Cardiac septum (tissue), 1 donor: ENCODE measurements around the gene SHC1. TPM values are rescaled to one million over a fixed set of nuclear protein-coding genes. Genes with fewer than 3 reads are reported as not detected.

Experiments used
- DNase-seq: peaks from one replicate; pipeline ENCODE4 v3.0.0-alpha.2; 2020; ENCODE audit warnings: low spot score
- intact Hi-C: fragments of 100-400 bp; cut with DNase I; formaldehyde crosslinking; loops from one replicate; pipeline ENCODE4 v1.14.0; 2022
- total RNA-seq: library from RNA; stranded (reverse); fragmentation: NEBNext Ultra II Directional; extraction: Animal tissue kit (Norgen Biotek cat#: 25700); gene quantifications from one replicate; pipeline ENCODE4 v1.2.1, GENCODE V29; 2021
- donor health status: DM: no; HTN: no; CAD: no.

Gene SHC1
- total RNA-seq, 1 donor from 2014 or later = 70.5 TPM

DNA sequence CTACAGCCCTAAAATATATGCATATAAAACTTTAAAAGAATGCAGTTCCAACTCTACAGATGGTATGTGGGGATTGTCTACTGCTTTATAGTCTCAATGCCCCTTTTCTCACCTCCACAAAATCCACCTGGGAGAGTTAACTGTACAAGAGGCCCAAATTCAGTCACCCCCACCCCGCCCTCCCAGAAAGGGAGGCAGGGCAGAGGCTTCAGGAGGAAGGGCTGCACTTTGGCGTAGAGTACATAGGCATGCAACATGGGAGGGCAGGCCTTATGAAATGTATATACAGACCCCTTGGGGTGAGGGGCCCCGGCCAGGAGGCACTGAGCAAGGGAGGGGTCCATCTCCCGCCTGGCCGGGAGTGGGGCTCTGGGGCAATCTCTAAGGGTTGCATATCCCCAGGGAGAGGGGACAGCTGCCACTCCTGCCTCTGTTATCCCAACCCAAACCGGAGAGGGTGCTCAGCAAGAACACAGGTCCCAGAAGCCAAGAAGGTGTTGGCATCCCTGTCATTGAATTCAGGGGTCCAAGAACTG, 7.7 kb downstream of the SHC1 start:
- no peak for DNase-seq
- intact Hi-C loops = loop anchor here (2.0 kb wide), 1 partner anchor 36 kb away; no protein-coding TSS in a partner anchor

DNA sequence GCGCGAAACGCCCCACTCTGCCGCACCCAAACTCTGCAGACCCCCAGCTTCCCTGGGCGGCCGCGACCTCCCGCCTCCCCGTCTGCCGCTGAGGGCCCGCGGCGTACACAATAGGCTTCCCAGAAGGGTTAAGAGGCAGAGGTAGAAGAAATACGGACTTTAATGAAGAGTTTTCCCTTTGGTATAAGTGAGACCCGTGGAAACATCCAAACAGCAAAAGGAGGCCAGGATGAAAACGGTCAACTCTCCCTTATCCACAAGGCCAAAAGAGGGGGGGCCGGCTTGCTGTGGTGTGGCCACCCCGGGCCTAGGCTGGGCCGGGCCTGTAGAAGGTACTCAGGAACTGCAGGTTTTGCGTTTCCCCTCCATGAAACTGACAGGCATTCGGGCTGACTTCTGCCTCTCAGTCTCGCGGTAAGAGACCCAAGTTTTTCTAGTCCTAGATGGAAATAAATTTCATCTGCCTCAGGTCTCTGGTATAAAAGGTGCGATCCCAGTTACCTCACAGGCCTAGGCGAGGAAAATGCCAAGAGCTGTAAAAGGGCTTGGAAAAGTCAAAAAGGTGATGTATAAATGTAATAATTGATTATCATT, 8.3 kb downstream of the SHC1 start:
- DNase-seq = no peak
- intact Hi-C loops = loop anchor here (2.0 kb wide), 1 partner anchor 37 kb away; no protein-coding TSS in a partner anchor

DNA sequence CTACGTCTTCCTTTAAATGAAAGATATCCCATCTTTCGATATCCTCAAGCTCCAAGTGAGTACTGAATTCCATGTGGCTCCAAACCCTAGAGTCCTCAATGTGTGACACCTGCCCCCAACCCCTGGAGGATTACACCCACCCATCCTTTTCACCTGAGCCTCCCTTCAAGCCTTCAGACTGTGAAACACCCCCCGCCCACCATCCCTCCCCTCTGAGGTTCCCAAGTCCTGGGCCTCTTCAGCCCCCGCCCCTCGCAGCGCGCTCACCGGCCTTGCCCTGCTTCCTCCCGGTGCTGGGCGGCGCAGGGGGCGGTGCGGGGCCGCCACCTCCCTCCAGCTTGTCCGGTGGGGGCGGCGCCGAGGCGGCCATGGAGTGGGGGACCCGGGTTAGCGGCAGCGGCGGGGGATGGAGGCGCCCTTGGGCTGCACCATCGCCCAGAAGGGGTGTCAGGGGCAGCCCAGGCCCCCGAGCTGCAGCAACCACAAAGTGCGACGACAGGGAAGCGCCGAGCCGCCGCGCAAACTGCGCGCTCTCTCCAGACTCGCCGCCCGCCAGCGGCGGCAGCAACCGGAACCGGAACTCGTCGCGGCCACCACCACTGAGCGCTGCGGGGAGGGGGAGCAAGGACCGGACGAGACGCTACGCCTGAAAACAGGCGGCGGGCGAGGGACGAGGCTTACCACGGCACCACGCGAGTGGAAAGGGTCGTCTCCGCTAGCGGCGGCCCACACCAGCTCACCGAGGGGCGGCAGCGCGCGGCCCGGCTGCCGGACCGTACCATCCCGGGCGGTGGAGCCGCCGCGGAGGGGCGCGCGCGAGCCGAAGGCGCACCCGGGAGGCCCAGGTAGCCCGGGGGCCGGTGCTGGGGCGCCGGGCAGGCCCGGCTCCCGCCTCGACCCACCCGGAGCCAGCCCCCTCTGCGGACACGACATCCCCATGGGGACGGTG, 9.1 kb downstream of the SHC1 start, which contains the start of gene PYGO2:
PYGO2 (minus strand) TSS at position 576 of the 949 bp plus-strand sequence; CDS start at position 370, 206 bp downstream.
- peak; percentile 94 for DNase-seq
- intact Hi-C loops = loop anchor here (1.0 to 2.0 kb wide), 4 partner anchors 22 to 56 kb away; partner anchors contain the start of gene FLAD1

DNA sequence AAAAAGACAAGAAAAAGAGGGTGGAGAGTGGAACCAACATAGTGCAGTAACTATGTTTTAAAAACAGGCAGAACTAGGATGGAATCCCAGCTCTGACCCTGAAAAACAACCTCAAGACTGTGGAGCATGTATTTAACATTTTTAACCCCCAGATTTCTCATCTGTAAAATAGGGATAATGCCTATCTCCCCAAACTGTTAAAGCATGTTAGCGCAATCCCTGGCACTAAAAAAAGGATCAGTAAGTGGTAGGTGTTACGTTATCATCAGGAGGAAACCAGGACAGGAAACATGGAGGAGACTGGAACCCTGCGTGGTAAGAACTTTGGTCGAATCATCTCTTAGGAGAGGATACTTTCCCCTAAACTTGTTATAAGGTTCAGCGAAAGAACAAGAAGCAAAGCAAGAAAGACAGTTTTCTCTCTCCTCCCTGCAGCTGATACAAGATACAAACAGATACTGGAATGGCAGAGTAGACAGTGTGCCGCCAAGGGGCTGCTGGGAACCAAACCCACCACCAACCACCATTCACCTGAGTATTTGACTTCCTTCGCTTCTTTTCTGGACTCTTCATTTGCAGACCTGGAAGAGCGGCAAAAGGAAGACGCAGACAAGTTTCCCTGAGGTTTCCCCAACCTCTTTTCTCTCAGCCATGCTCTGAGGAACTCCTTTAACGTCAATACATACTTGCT, 10.0 kb downstream of the SHC1 start:
- DNase-seq = no peak
- intact Hi-C loops = loop anchor here (1.0 kb wide), 3 partner anchors 23 to 57 kb away; partner anchors contain the start of gene FLAD1

DNA sequence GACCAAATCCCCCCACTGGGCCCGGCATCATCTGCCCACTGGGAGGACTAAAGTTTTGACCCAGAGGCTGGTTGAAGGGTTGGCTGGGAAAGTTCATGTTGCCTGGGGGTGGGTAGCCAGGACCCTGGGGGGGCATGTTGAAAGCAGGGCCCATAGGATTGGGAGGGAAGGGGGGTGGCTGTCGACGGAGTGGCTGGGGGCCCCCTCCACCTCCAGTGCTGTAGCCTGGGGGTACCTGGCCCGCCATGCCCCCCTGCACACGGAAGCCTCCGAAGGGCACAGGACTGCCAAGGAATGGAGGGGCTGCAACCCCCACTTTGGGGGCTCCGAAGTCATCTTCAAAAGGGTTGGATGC, 11.1 kb downstream of the SHC1 start:
- DNase-seq = no peak
- intact Hi-C loops = no loop called here

DNA sequence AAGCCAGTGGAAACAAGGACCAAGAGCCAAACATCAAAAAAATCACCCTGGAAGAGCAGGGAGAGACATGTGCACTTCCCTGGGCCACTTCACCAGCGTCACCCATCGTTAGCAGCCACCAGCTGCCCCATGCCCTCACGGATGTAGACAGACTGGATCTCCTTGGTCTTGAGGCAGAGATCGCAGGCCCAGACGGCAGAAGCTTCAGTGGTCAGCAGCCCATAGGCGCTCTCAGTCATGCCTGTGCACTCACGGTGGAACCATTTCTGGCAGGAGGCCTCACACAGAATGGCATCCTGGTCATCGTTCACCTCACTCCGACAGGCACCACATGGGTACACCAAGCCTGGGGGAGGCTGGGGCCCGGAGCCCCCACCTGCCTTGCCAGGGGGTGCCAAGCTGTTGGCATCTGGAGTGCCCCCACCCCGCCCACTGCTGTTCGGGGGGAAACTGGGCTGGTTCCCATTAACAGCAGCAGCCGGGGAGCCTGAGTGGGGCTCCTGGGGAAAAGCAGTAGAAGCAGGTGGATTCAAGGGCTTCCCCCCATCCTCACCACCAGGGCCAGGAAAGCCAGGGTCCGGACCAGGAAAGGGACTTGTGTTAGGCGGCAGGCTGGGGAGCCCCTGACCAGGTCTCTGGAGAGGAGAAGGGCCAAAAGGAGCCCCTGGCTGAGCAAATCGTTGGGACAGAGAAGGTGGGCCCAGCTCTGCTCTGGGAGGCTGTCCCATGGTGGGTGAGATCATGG, 11.7 kb downstream of the SHC1 start:
- intact Hi-C loops = no loop called here
- DNase-seq = no peak

DNA sequence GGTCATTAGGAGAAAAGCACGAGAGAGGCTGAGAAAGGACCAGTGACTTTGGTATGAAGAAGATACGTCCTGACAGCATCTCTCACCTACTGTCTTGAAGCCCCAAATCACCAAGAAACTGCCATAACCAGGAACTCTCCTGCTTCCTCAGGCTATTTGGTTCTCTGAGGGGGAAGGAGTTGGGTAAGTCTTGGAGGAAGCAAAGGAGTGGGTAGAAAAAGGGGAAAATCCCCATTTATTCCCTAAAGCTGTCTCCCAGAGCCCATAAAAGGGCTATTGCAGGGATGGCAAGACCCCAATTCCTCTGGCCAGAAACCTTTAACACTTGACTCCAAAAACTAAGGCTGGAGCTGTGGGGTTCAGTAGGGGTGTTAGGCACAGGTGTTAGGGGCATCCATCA, 12.5 kb downstream of the SHC1 start:
- intact Hi-C loops = no loop called here
- no peak for DNase-seq

DNA sequence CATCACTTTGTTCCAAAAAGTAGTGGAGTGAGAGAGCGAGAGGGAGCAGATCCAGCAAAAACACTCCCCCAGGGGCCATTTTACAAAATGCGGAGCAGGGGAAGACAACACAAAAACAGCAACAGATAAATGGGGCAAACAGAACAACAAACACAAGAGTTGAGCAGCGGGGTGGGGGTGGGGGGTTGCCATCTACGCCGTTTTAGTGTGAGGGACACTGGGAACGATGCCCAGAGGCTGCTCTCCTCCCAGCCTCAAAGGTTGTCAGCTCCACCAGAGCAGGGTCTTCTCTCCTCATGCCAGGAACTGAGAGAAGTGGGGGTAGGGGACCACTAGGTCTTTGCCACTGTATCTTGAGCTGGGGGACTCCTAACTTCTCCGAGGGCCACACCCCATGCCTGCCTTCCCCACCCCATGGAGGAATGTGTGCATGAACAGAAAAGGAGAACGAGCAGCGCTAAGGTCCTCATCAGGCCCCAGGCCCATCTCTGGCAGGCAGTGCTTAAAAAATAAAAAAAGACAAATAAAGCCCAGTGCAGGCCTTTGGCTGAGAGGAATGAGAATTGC, 13.4 kb downstream of the SHC1 start:
- DNase-seq = no peak
- intact Hi-C loops = no loop called here

DNA sequence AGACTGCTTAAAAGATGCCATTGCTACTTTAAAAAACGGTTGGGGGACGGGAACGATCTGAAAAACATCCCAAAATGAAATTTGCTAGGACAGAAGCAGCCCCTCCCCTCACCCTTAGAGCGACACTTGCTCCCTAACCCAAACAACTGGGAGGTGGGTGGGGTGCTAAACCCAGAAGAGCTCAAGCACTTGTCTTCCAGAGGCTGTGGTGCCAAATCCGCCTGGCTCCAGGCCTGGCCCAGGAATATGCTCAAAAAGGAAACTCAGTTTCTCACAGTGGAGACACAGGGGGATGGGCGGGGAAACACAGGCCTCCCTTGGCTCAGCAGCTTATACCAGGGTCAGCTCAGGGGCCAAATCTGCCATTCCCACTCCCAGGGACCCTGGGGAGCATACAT, 14.0 kb downstream of the SHC1 start:
- intact Hi-C loops = no loop called here
- no peak for DNase-seq

DNA sequence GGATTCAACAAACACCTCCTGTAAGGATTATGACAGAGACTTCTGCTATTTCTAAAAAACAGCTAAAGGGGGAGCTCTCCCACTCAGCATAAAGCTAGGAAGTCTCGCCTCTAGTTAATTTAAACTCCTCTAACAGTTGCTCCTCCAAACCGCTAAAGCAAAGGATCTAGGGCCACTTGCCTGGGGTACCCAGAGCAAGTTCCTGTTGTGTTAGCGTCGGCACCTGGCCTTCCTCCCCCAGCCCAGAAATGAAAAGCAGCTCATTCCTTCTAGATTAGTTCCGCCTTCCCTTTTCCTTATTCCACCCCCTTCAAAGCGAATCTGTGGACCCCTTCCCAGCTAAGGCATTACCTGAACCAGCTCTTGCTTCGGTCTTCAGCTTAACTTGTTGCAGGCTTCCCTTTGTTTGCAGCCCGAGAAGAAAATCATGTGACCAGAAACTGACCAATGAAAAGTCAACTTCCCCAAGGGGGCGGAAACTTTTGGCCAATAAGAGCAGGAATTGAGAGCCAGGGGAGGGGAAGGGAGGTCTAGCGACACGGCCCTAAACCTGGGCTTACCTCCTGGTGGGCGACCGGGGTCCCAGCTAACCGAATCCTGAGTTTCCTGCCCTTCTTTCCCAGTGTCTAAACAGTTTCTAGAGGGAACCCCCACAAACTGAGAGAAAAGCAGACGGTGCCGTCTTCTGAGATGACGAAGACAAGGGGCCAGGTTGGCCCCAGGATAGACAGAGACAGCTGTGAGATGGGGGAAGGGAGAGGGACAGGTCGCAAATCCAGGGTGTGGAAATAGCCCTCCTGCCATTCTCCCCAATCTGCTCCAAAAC, 14.6 kb downstream of the SHC1 start, which contains the start of gene PBXIP1:
PBXIP1 (minus strand) TSS at position 382 of the 826 bp plus-strand sequence. CDS start 2,378 bp downstream, outside the sequence.
- intact Hi-C loops = no loop called here
- DNase-seq = peak; percentile 90

DNA sequence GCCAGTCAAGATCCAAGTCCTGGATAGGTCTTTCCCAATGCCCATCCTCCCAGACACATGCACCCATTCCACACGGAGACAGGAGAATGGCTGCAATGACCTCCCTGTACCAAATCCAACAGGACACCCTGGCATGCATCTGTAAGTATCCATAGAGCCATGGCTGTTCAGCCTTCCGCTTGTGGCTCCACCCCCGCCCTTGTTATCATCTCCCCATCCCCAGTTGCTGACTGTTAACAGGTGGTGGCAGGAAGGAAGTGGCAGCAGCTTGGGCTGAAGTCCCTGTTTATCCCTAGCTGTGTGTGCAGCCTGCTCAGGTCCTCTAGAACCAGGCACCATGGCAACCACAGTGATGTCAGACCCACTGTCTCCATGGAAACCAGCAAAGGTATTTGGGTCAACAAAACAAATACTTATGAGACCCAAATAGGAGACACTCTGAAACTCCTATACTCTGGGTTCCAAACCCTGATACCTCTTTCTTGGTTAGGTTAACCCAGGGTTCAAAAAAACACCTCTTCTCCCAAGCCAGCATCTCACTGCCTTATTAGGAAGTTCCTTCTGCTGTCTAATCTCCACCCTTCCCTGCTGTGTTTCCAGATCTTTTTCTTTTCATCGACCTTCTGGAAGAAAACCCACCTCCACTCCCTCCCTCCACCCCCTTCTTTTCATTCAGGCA, 15.4 kb downstream of the SHC1 start:
- no peak for DNase-seq

DNA sequence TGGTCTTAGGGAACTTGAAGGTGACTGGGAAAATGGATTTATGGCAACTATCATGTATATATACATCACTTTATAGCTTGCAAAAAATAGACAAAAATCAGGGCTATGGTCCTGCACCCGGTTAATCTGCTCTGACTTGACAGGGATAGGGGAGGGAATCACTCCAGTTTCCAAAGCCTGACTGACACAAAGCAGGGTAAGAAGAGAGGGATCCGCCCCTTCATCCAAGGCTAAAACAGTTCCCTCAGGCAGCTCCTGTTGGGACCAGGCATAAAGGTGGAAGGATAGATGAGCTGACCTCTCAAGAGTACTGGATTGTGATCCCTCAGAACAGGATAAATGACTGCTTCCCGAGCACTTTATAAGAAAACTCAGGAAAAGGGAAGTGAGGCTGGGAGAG, 16.0 kb downstream of the SHC1 start:
- no peak for DNase-seq
- intact Hi-C loops = no loop called here

More for the DNA sequence above, 15.4 kb downstream of the SHC1 start:
- intact Hi-C loops = no loop called here

DNA sequence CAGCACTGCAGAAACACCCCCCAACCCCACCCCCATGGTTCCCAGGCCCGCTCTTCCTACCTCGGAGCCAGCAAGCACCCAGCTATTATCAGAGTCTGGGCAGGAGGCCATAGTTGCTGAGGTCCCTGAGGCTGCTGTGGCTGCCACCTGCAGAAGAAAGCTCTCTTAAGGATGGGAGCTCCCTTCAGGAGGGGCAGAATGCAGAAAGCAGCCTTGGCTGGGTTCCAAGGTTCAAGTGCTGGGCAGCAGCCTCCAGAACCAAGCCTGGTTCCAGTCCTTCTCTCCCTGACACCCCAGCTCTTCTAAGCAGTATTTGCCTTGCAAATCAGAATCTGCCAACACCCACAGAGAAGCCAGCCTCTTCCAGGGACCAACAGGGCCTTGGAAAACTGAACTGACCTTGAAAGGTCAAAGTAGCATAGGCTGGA, 16.9 kb downstream of the SHC1 start:
- intact Hi-C loops = no loop called here
- DNase-seq = no peak

DNA sequence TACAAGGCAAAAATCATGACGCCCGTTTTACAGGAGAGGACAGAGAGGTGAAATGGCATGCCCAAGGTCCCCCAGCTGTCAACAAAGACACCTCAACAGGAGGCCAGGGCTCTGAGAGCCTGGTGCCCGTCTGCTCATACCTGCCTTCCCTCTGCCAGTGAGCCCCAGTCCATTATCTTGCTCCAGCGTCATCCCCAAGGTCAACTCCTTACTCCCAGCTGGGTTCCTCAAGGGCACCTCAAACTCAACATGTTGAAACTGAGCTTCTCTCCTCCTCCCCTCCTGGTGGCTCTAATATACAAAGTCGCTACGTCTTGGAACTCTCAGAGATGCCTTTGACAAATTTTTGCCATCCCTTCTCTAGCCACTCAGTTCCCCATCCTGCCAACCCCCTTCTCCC, 17.9 kb downstream of the SHC1 start:
- intact Hi-C loops = no loop called here
- no peak for DNase-seq

DNA sequence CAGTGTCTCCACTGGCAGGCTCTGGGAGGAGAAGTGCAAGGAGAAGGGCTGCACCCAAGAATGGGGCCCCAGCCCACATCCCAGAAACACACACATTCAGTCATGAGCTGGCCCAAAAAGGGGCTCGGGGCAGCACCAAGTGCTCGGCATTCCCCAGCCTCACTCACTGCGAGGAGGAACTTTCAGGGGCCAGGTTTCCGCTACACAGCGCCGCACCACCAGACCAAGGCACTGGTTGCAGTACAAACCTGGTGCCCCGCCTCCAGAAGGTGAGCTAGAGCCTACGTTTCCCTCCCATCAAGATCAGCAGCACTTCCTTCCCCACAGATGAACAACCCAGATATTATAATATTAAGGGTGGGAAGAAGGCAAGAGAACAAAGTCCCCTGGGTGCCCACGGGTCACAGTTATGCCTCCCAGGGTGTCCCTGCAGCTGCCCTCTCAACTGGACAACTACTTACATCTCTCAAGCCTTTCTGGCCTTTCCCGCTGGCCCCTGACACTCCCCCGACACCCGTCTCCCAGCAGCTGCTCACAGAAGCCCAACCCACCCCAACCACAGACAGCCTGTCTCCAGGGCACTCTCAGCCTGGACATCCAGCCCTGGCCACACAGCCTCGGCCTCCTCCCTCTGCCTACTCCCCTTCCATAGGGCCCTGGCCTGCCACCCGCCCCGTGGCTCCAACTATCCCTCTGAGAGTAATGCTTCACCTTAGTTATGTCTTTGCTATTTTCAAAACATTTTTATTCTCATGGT, 18.5 kb downstream of the SHC1 start:
- intact Hi-C loops = no loop called here
- no peak for DNase-seq

DNA sequence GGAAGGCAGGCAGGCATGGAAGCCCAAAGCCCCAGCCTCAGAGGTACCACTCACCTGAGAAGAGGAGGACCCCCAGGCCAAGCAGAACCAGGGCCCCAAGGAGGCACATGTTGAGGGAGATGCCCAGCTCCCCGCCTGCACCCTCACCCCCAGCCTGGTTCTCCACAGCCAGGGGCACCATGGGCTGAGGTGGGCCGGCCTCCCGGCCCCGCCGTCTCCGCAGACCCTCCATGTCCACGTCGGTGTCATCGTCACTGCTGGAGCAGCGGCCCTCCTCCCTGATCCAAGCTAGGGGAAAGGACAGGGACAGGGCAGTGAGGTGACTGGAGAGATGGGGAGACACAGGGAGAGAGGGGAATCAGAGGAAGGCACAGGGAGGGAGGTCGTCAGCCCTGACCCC, 22.5 kb downstream of the SHC1 start:
- intact Hi-C loops = no loop called here
- DNase-seq = no peak
